SJCRH30 (cell line): ENCODE measurements around the gene CBFB. TPM values are rescaled to one million over a fixed set of nuclear protein-coding genes. Genes with fewer than 3 reads are reported as not detected.

Experiments used
- DNase-seq, 2 experiments: peaks; one replicate each; pipeline ENCODE4 v3.0.0-alpha.2; 2015 to 2020
- H3K27ac ChIP-seq: fragments of 250-450 bp; sonication (Bioruptor Pico); 2 replicates; pipeline ENCODE4 v1.5.1; 2020; ENCODE audit warnings: mild to moderate bottlenecking, moderate library complexity
- H3K27me3 ChIP-seq: fragments of 250-450 bp; sonication (Bioruptor Pico); 2 replicates; pipeline ENCODE4 v1.5.1; 2020; ENCODE audit warnings: mild to moderate bottlenecking, moderate library complexity
- H3K36me3 ChIP-seq: fragments of 250-450 bp; sonication (Bioruptor Pico); 2 replicates; pipeline ENCODE4 v1.5.1; 2020; ENCODE audit warnings: mild to moderate bottlenecking, moderate library complexity
- H3K4me1 ChIP-seq: fragments of 250-450 bp; sonication (Bioruptor Pico); 2 replicates; pipeline ENCODE4 v1.5.1; 2020; ENCODE audit warnings: mild to moderate bottlenecking, moderate library complexity
- H3K4me3 ChIP-seq: fragments of 250-450 bp; sonication (Bioruptor Pico); 2 replicates; pipeline ENCODE4 v1.5.1; 2020; ENCODE audit warnings: mild to moderate bottlenecking, moderate library complexity
- H3K9me3 ChIP-seq: fragments of 250-450 bp; sonication (Bioruptor Pico); replicated peaks from 2 replicates; pipeline ENCODE4 v1.5.1; 2020; ENCODE audit warnings: mild to moderate bottlenecking, moderate library complexity
- total RNA-seq: library from RNA; depleted of rRNA; stranded (reverse); fragments of >200 nt; shearing (Covaris generic); gene quantifications from 2 replicates; pipeline ENCODE4 v1.2.3, GENCODE V29; 2014

CBFB gene
- total RNA-seq, 1 experiment from 2014 or later, result 151 TPM

DNA sequence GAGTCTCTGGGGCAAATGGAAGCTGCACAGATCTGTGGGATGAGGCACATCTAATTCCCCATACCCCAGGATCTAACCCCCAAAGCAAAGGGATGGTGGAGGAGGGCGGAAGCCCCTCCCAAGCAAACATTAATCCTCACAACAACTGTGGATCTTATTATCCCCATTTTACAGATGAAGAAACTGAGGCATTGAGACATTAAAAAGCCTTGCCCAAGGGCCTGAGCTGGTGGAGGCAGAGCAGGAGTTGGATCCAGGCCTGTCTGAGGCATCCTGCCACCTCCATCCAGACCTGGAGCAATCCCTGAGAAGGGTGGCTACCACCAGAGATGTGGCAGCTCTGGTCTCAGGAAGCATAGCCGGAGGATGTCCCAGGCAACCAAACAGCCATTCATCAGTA, 17.7 kb upstream of the CBFB start:
- Histone ChIP-seq H3K4me3 (no peak overlapping the region), H3K9me3 (no peaks in the 10 kb centered on the region), H3K4me1 (peaks cover 11% of the 10 kb centered on the region; the same call in 1 of the 2 replicates), H3K27me3 (no peaks in the 10 kb centered on the region), H3K36me3 (no peaks in the 10 kb centered on the region), H3K27ac (no peak overlapping the region)
- DNase-seq, result no peak

DNA sequence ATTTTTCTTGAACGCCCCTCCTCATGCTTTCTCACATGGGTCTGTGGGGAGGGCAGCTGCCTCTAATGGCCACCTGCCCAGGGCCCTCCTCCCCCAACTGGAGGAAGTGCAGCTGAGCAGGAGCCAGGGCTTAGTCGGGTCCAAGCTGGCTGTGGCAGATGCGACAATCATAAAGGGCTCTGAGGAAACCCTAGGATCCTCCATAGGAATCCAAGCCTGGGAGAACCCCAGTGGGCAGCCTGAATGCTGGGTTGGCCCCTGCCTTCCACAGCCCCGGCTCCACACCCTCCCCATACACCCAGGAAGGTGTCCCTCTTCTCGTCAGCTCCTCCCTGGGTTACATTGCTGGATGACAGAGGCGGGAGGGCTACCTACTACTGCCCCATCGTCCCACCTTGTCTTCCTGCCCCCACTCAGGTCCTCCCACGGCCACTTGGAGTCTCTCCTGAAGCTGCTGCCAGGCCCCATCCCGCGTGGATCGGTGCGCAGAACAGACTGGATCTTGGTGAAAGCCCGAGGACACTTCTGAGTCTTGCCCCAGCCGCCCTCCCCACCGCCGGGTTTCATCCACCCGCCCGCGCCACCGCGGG, 15.6 kb upstream of the CBFB start:
- Histone ChIP-seq H3K4me3 (peak overlapping the region; percentile 57), H3K4me1 (peaks cover 11% of the 10 kb centered on the region; the same call in 1 of the 2 replicates), H3K27me3 (no peaks in the 10 kb centered on the region), H3K9me3 (no peaks in the 10 kb centered on the region), H3K36me3 (no peaks in the 10 kb centered on the region), H3K27ac (no peak overlapping the region; the same call in 1 of the 2 replicates)
- DNase-seq, result peak; percentile 43 to 67

- peak; percentile 82 to 84 for DNase-seq
- Histone ChIP-seq H3K4me1 (peaks cover 11% of the 10 kb centered on the region; the same call in 1 of the 2 replicates), H3K4me3 (peak overlapping the region; percentile 57), H3K27ac (peak overlapping the region; percentile 15; the same call in 1 of the 2 replicates), H3K9me3 (no peaks in the 10 kb centered on the region), H3K36me3 (no peaks in the 10 kb centered on the region), H3K27me3 (no peaks in the 10 kb centered on the region)
These were observed 14.9 kb upstream of the CBFB start for GRCh38 chr16:67013823-67014633.

- Histone ChIP-seq H3K27ac (peak overlapping the region; percentile 15; the same call in 1 of the 2 replicates), H3K9me3 (no peaks in the 10 kb centered on the region), H3K4me3 (peak overlapping the region; percentile 57), H3K36me3 (no peaks in the 10 kb centered on the region), H3K4me1 (peaks cover 11% of the 10 kb centered on the region; the same call in 1 of the 2 replicates), H3K27me3 (no peaks in the 10 kb centered on the region)
- DNase-seq, result no peak
These were observed 14.2 kb upstream of the CBFB start for GRCh38 chr16:67014634-67015312.

DNA sequence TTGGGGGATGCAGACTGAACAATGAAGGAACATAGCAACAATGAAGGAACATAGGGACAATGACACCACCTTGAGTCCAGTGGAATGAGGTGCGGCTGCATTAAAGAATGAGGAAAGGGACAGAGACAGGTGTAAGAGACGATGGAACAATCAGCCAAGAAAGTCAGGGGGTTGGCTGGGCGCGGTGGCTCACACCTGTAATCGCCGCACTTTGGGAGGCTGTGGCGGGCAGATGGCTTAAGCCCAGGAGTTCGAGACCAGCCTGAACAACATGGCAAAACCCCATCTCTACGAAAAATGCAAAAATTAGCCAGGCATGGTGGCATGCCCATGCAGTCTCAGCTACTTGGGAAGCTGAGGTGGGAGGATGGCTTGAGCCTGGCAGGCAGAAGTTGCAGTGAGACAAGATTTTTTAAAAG, 13.6 kb upstream of the CBFB start:
- no peaks in the 10 kb centered on the region for H3K27me3 ChIP-seq
- no peak overlapping the region for H3K27ac ChIP-seq
- H3K4me3 ChIP-seq, result no peak overlapping the region
- no peaks in the 10 kb centered on the region for H3K36me3 ChIP-seq
- H3K9me3 ChIP-seq, result no peaks in the 10 kb centered on the region
- peak in 1 of 2 experiments; percentile 32 for DNase-seq
- H3K4me1 ChIP-seq, result peaks cover 11% of the 10 kb centered on the region; the same call in 1 of the 2 replicates

DNA sequence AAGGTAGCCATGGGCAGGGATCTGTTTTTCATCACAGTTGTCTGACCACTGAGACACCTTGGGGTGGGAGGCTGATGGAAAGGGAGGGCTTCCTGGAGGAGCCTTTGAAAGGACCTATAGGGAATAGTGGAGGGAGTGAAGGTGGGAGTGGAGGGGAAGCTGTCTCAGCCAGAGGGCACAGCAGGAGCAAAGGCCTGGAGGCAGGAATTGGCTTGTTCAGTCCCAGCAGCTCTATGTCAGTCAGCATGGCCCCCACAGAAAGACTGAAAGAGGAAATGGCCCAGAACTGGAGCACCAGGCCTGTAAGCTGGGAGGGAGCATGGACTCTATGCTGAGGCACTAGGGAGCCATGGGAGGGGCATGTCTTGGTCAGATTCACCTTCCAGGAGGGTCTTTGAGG, 12.8 kb upstream of the CBFB start:
- Histone ChIP-seq H3K27me3 (no peaks in the 10 kb centered on the region), H3K9me3 (no peaks in the 10 kb centered on the region), H3K36me3 (no peaks in the 10 kb centered on the region), H3K27ac (no peak overlapping the region), H3K4me1 (peaks cover 11% of the 10 kb centered on the region; the same call in 1 of the 2 replicates), H3K4me3 (no peak overlapping the region)
- DNase-seq, result no peak

DNA sequence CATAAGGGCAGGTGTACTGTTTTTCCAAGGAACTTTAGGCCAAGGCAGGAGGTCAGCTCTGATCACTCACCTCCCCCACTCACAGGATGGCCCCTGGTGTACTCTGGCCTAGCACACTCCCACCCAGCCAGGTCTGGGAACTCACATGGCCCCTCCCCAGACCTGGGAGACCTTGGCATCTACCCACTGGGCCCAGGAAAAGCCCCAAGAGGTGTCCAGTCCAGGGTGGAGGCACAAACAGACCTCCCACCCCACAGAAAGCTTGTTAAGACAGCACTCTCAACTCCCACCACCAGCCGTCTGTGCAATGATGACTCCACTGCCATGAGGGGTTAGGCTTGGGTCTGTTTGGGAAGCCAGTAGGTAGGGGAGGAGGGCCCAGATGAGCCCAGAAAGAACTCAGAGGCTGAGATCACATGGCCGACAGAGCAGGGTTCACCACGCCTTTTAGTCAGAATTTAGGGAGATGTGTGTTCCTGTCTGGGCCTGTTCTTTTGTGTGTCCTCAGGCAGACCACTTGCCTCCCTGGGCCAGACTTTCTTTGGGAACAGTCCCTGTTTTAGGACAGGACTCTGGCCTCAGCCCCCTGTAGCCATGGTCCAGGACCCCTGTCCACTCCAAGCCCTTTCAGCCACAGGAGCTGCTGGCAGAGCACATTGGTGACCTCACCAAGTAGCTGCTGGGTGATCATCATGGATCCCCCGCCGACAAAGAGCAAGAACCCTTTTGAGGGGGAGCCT, 12.1 kb upstream of the CBFB start:
- H3K36me3 ChIP-seq, result no peaks in the 10 kb centered on the region
- DNase-seq, result no peak
- H3K4me1 ChIP-seq, result peaks cover 11% of the 10 kb centered on the region; the same call in 1 of the 2 replicates
- H3K27ac ChIP-seq, result no peak overlapping the region
- H3K4me3 ChIP-seq, result no peak overlapping the region
- no peaks in the 10 kb centered on the region for H3K27me3 ChIP-seq
- no peaks in the 10 kb centered on the region for H3K9me3 ChIP-seq

DNA sequence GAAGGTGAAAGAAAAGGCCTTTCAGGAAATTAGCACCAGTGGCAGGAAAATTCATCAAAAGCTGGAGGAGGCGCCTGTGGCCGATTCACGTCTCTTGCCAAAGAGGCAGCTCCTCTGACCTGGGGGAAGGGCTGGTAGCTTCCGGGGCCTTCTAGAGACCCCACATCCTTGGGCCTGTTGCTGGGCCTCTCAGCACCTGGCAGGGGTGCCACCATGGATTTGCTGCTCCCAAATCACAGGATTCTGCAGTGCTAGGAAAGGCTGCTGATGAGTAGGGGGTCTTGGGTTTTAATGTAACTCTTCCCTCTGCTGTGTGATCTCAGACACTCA, 11.6 kb upstream of the CBFB start:
- no peaks in the 10 kb centered on the region for H3K9me3 ChIP-seq
- no peak for DNase-seq
- H3K4me1 ChIP-seq, result peaks cover 11% of the 10 kb centered on the region; the same call in 1 of the 2 replicates
- no peak overlapping the region for H3K4me3 ChIP-seq
- H3K27ac ChIP-seq, result no peak overlapping the region
- H3K27me3 ChIP-seq, result no peaks in the 10 kb centered on the region
- H3K36me3 ChIP-seq, result no peaks in the 10 kb centered on the region

DNA sequence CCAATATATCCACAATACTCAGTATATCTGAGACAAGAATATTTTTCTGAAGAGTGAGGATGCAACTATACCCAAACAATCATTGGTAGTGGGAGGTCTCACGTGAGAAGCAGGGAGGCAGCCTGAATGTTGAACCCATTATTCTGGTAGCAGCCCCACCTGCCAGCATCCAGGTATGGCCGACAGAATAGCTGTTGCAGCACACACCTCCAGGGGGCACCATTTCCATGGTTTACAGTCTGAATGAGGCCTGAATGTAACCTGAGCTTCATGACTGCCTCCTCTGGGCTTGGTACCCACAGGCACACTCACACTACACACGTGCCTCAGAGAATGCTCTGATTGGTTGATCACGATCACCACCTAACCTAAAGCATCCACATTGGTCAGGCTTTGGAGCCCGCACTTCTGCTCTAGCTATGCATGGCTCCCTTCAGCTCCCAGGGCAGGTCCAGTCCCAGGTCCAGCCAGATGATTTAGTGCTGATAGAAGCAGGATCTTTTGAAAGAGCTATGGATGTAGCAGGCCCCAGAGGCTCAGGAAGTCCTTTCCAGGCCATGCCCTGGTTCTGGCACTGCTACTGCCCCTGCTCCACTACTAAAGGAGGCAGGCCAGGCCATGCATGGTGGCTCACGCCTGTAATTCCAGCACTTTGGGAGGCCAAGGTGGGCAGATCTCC, 11.0 kb upstream of the CBFB start:
- Histone ChIP-seq H3K4me1 (peaks cover 10% of the 10 kb centered on the region; the same call in 1 of the 2 replicates), H3K36me3 (no peaks in the 10 kb centered on the region), H3K4me3 (no peak overlapping the region), H3K27ac (no peak overlapping the region), H3K27me3 (no peaks in the 10 kb centered on the region), H3K9me3 (no peaks in the 10 kb centered on the region)
- peak; percentile 97 to 99 for DNase-seq

GRCh38 chr16:67019171-67019570, 9.8 kb upstream of the CBFB start:
- peaks cover 5% of the 10 kb centered on the region; the same call in 1 of the 2 replicates for H3K4me1 ChIP-seq
- no peak for DNase-seq
- no peak overlapping the region for H3K4me3 ChIP-seq
- no peaks in the 10 kb centered on the region for H3K9me3 ChIP-seq
- H3K27me3 ChIP-seq, result no peaks in the 10 kb centered on the region
- no peaks in the 10 kb centered on the region for H3K36me3 ChIP-seq
- H3K27ac ChIP-seq, result no peak overlapping the region

GRCh38 chr16:67021321-67021720, 7.6 kb upstream of the CBFB start:
- no peak for DNase-seq
- H3K9me3 ChIP-seq, result no peaks in the 10 kb centered on the region

DNA sequence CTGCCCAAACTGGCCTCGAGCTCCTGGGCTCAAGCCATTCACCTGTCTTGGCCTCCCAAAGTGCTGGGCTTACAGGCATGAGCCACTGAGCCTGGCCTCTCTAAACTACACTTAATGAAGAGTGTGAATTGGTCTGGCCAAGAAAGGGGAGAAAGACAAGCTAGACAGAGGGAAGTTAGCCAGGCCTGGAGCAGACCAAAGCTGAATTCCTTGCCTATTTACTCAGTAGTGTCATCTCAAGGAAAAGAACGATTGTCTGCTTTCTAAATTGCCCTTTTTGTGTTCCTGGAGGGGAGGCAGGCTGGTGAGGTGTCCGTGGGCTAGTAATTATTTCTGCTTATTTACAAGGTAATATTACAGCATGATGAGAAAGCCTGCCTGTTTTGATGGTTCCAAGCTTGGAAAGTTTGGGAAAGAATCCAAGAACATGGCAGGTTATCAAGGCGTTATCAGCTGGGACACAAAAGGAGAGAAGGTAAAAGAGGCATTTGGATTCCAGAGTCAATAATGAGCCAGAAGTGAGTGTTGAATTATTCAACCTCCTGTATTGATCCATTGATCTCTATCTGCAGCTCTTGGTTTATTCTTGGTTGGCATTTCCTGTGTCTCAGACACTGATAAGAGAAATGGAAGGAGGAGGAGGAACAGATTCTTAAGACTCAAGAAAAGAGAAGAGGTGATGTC, 6.3 kb upstream of the CBFB start:
- 0 out of 2 replicates have a peak, but pooled peaks cover 4% of the 10 kb centered on the region for H3K4me1 ChIP-seq
- DNase-seq, result no peak
- H3K4me3 ChIP-seq, result no peak overlapping the region
- no peak overlapping the region for H3K27ac ChIP-seq
- no peaks in the 10 kb centered on the region for H3K9me3 ChIP-seq
- no peaks in the 10 kb centered on the region for H3K27me3 ChIP-seq
- H3K36me3 ChIP-seq, result no peaks in the 10 kb centered on the region

More at GRCh38 chr16:67021321-67021720, 7.6 kb upstream of the CBFB start:
- 0 out of 2 replicates have a peak, but pooled peaks cover 4% of the 10 kb centered on the region for H3K4me1 ChIP-seq
- no peaks in the 10 kb centered on the region for H3K36me3 ChIP-seq
- no peak overlapping the region for H3K27ac ChIP-seq
- no peaks in the 10 kb centered on the region for H3K27me3 ChIP-seq
- no peak overlapping the region for H3K4me3 ChIP-seq

GRCh38 chr16:67023689-67024088, 5.3 kb upstream of the CBFB start:
- no peak overlapping the region for H3K4me3 ChIP-seq
- no peaks in the 10 kb centered on the region for H3K27me3 ChIP-seq
- DNase-seq, result no peak
- 0 out of 2 replicates have a peak, but pooled peaks cover 6% of the 10 kb centered on the region for H3K4me1 ChIP-seq
- H3K27ac ChIP-seq, result no peak overlapping the region
- H3K9me3 ChIP-seq, result no peaks in the 10 kb centered on the region
- no peaks in the 10 kb centered on the region for H3K36me3 ChIP-seq
